ENCODE data around the gene CCDC6.

- no peak for TF ChIP-seq CTCF (conservative IDR thresholded peaks at IDR 0.05 in 1 of 2, IDR thresholded peaks at IDR 0.05 in 1 of 2; ENCODE audit: extremely low read depth in 1 of 2, insufficient read depth in 1 of 2, low read depth in 1 of 2, low read length in 2 of 2)
- TF ChIP-seq EZH2 (IDR thresholded peaks at IDR 0.05; ENCODE audit: borderline replicate concordance, low read length), result no peak
Measured at GRCh38 chr10:59926086-59926485, 19.7 kb upstream of the CCDC6 start.

All from mammary epithelial cell (primary cell).